CD4-positive, alpha-beta T cell treated with Interleukin-15 for 4 hours (primary cell): ENCODE data around the gene ANKRD55.
"Not testable (repeated sequence)": the region's sequence is repeated elsewhere in the genome, so short reads cannot be mapped to it uniquely, and the experiment has no call there.

Experiments
- DNase-seq: peaks from one replicate; pipeline ENCODE4 v3.0.0-alpha.2; 2020; ENCODE audit warnings: low spot score

Gene ANKRD55

DNA sequence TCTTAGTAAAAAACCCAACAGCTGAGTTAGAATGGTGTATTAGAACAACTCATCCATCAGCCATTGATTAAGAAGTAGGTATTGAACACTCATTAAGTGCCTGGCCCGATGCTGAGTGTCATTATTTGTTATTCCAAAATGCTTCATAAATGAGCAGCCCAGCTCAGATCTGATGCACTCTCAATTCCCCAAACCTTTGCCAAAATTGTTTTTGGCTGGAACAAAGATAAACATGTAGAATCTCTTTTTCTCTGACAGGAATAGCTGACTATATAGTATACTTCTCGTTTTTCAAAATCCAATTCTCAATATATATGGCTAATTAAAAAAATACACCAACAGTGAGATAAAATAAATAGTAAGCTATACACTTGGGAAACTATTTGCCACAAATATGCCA is 20.0 kb upstream of the ANKRD55 start:
- no peak for DNase-seq

DNA sequence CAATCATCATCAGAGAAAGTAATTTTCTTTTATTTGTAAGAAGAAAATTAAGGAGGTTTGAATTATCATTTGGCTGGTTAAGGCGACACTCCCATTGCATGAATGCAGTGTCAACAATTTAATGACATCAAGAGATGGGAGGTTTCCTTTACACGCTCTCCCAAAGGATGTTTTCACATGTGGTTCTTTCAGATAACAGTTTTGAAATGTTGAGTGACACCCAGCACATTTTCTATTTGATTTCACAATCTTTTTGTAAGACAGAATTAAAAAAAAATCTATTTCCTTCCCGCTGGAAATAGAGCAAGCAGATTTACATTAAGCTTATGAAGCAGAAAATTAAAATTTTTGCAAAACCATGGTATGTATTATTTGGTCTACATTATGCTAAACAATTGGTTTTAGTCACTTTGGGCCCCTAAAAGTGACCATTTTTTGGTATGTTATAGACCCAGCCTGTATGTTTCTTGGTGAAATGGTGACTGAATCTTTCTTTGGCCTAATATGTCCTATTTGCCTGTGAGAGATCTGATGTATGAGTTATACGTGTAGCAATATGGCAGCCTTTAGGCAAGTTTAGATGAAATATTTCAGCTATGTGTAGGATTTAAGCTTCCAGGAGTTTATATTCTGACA is 18.9 kb upstream of the ANKRD55 start:
- DNase-seq: no peak

GRCh38 chr5:56251440-56251839 is 18.3 kb upstream of the ANKRD55 start:
- DNase-seq: no peak

DNA sequence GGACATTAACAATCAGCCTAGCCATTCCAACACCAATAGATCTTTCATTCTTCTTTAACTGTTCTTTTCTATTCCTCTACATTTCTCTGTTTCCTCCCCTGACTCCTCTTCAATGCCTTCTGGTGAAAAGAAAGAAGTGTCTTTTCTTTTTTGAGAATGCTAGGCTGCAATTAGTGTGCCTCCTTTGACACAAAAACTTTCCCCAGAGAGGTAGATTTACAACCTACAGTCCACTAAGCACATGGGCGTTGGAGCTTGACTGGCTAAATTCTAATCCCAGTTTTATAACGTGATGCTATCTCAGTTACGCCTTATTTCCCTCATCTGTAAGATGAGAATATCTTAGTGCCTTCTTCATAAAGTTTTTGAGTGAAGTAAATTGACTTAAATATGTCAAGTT is 16.9 kb upstream of the ANKRD55 start:
- no peak for DNase-seq

DNA sequence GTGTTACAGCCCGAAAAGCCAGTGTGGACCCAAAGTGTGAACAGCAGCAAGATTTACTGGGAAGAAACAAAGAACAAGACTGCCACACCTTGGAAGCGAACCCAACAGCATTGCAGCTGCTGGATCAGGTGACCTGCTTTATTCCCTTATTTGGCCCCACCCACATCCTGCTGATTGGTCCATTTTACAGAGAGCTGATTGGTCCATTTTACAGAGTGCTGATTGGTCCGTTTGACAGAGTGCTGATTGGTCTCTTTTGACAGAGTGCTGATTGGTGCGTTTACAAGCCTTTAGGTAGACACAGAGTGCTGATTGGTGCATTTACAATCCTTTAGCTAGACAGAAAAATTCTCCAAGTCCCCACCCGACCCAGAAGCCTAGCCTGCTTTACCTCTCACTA is 16.0 kb upstream of the ANKRD55 start:
- DNase-seq: not testable (repeated sequence)

DNA sequence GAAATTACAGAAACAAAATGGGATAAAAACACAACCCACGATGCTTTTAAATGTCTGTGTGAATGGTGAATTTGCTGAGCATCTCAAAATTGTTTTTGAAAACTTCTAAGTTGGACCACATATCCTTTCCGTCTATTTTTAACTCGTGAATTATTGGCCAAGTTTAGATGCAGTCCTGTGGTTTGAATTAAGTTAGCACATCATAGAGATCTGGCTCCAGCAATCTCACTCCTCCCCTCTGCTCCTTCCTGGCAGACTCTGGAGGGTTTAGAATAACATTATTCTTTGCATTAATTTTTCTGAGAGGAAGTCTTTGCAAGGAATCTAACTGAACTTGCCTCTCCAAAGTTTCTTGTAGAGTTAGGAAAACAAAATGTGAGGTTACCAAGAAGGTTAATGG is 14.5 kb upstream of the ANKRD55 start:
- no peak for DNase-seq

GRCh38 chr5:56246769-56247168 is 13.6 kb upstream of the ANKRD55 start:
- no peak for DNase-seq

- DNase-seq: no peak
These were observed 12.4 kb upstream of the ANKRD55 start for GRCh38 chr5:56245481-56245880.

- DNase-seq: no peak
These were observed 11.5 kb upstream of the ANKRD55 start for GRCh38 chr5:56244627-56245026.

DNA sequence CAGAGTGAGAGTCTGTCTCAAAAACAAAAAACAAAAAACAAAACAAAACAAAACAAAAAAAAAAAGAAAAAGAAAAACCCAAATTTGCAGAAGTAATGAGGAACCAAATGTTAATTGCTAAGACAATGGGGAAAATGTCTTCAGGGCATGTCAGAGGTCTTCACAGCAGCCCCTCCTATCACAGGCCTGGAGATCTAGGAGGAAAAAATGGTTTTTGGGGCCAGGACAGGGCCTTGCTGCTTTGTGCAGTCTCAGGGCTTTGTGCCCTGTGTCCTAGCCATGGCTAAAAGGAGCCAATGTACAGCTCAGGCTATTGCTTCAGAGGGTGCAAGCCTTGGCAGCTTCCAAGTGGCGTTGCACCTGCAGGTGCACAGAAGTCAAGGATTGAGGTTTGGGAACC is 9.1 kb upstream of the ANKRD55 start:
- DNase-seq: not testable (repeated sequence)

DNA sequence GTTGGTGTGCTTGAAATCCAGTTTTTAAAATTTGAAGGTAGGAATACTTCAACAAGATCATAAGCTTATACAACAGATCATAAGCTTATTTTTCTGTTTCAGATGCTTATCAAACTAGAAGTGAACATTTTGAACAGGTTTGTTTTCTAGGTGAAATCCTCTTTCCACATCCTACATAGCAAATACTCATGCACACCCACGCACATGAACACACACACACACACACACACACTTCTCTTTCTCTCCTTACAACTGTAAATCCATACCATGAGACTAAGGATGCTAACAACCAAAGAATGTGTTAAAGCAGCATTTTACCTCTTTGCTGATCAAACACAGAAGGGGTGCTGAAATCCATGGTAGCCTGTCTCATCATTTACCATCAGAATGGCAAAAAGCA is 592 bp downstream of the ANKRD55 start:
- no peak for DNase-seq

DNA sequence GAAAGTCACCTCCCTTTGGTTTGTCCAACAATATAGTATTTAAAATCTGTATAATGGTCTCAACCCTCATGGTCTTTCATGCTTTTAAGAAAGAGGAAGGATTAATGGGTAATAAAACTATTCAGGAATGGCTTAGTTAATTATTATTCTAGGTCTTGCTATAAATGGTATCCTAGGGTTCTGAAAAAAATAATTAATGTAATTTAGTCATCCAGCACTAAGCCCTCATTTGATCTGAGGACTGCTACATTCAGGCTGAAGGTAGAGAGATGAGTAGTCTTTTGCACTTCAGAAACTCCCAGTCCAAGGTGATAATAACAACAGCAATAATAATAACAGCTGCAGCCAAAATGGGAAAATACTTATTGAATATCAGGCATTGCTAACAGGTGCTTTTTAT is 2.6 kb downstream of the ANKRD55 start:
- DNase-seq: no peak

GRCh38 chr5:56229111-56229510 is 4.0 kb downstream of the ANKRD55 start:
- no peak for DNase-seq

- DNase-seq: no peak
These were observed 4.5 kb downstream of the ANKRD55 start for GRCh38 chr5:56228631-56229030.

DNA sequence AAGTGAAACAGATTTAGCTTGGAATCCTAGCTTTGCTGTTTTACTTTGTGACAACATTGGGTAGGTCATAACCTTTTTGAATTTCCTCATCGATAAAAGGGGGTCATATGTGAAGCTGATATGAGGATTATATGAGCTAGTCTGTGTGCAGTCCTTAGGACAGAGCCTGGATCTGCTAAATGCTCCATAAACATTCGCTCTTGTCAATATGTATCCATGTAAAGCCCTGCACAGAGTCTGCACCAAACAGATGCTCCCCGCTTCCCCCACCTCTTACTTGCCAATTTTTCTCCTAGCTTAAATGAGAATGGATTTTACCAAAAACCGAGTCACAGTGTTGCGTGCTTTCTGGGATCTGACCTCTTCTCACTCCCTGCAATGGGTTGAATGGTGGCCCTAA is 5.4 kb downstream of the ANKRD55 start:
- no peak for DNase-seq

GRCh38 chr5:56223298-56223697 is 9.8 kb downstream of the ANKRD55 start:
- DNase-seq: not testable (repeated sequence)

DNA sequence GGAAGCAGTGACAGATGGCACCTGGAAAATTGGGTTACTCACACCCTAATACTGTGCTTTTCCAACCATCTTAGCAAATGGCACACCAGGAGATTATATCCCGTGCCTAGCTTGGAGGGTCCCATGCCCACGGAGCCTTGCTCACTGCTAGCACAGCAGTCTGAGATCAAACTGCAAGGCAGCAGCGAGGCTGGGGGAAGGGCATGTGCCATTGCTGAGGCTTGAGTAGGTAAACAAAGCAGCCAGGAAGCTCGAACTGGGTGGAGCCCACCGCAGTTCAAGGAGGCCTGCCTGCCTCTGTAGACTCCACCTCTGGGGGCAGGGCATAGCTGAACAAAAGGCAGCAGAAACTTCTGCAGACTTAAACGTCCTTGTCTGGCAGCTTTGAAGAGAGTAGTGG is 11.5 kb downstream of the ANKRD55 start:
- not testable (repeated sequence) for DNase-seq

DNA sequence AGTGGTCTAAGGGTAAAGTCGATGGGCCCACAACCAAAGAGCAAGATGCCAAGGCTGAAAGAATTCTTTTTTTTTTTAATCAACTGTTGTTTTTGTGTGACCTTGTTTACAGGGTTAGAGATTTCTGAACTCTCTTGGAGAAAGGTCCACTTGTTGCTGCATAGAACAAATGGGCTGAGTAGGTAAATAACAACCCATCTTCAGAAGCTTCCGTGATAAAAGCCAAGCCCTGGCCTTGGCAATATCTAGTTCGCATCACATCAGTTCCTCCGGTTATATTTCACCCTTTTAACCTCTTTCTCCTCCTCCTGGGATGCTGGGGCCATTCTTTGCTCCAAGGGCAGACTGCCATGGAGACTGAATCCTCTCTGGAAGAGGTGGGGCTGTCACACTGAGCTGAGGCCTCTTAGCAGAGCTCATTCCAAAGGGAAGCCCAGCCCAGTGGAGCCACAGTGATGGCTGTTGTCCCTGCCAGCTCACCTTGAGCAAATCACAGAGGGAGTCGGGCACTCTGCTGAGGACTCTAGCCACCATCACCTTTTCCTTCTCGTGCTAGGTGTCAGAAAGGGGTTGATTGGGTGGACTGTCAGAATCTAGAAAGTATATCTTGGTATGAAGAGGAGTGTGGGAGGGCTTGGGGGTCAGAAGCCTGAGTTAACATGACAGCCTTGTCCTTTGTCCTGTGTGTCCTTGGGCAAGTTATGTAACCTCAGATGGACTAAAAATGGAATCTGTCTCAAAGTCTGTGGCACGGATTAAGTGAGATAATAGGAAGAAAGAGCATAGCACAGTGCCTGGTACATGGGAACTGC is 17.9 kb downstream of the ANKRD55 start:
- no peak for DNase-seq

DNA sequence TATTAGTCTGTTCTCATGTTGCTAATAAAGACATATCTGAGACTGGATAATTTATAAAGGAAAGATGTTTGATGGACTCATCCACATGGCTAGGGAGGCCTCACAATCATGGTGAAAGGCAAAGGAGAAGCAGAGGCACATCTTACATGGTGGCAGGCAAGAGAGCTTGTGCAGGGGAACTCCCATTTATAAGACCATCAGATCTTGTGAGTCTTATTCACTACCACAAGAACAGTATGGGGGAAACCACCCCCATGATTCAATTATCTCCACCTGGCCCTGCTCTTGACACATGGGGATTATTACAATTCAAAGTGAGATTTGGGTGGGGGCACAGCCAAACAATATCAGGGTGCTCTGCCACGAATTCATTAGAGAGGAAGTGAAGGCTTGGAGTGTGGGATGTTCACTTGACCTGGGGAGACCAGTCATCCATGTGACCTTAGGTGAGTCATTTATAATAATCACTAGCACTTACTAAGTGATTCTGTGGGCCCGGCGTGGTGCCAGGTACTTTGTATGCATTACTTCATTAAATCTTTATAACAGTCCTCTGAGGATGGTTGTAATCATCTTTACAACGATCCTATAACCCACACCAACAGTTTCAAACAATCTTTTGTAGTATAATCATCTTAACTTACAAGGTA is 19.1 kb downstream of the ANKRD55 start:
- not testable (repeated sequence) for DNase-seq

DNA sequence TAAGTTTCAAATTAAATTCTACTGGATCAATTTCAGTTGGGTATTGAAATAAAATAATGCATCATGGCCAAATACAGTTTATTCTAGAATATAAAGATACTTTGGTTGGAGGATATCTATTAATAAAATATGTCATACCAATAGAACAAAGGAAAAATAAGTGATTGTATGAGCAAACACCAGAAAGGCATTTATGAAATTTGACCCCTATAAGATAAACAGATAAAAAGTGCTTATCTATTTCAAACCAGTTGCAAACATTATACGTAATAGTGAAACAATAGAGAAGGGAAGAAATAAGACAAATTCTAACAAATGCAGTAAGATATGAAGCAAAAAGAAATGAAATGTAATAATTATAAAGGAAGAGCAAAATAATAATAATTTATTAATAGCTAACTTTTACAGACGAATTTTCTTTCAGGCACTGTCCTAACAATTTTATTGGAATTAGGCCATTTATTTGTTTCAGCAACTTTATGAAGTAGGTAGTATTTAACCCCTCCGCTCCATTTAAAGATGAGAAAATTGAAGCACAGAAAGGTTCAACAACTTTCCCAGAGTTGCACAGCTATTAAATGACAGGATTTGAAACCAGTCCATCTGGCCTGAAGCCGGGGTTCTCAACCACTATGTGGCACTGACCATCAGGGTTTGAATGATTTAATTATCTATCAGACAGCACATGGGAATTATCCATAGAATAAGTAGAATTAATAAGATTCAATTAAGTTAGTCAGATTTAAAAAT is 20.8 kb downstream of the ANKRD55 start:
- DNase-seq: no peak

- DNase-seq: no peak
These were observed 21.7 kb downstream of the ANKRD55 start for GRCh38 chr5:56211298-56211865.

GRCh38 chr5:56208681-56209080 is 24.4 kb downstream of the ANKRD55 start:
- DNase-seq: no peak
